HG02623 (cell line): ENCODE measurements around the gene CHD1.

ENCODE experiments used
- ATAC-seq: cut with Tn5 transposase; IDR thresholded peaks from one replicate; pipeline ENCODE4 v1.9.1; 2021; ENCODE audit warnings: moderate library complexity; ENCODE audit not compliant: unreplicated experiment

CHD1 gene

GRCh38 chr5:98825582-98826375 lies 103.0 kb downstream of the CHD1 start:
- ATAC-seq = no peak

GRCh38 chr5:98816582-98817222 lies 112.1 kb downstream of the CHD1 start:
- ATAC-seq = no peak

GRCh38 chr5:98813755-98814154 lies 115.1 kb downstream of the CHD1 start:
- ATAC-seq = no peak

- no peak for ATAC-seq
Measured at GRCh38 chr5:98810206-98810605, 118.6 kb downstream of the CHD1 start.

- no peak for ATAC-seq
Measured at GRCh38 chr5:98807806-98808205, 121.0 kb downstream of the CHD1 start.

GRCh38 chr5:98805070-98805469 lies 123.7 kb downstream of the CHD1 start:
- ATAC-seq = no peak

- no peak for ATAC-seq
Measured at GRCh38 chr5:98804066-98804465, 124.7 kb downstream of the CHD1 start.
